GM21447 (cell line): ENCODE data around the gene WWOX.
"Not testable (repeated sequence)": the region's sequence is repeated elsewhere in the genome, so short reads cannot be mapped to it uniquely, and the experiment has no call there.

Experiments used
- ATAC-seq: cut with Tn5 transposase; IDR thresholded peaks from one replicate; pipeline ENCODE4 v1.9.1; 2021; ENCODE audit not compliant: unreplicated experiment

The WWOX gene

GRCh38 chr16:78510496-78510895 is 411.0 kb downstream of the WWOX start:
- ATAC-seq = no peak

- ATAC-seq = no peak
Observed at GRCh38 chr16:78513838-78514237, 414.4 kb downstream of the WWOX start.

GRCh38 chr16:78514888-78515287 is 415.4 kb downstream of the WWOX start:
- not testable (repeated sequence) for ATAC-seq

- no peak for ATAC-seq
Observed at GRCh38 chr16:78515421-78515820, 416.0 kb downstream of the WWOX start.

- no peak for ATAC-seq
Observed at GRCh38 chr16:78516006-78516736, 416.7 kb downstream of the WWOX start.

- ATAC-seq = no peak
Observed at GRCh38 chr16:78519896-78520295, 420.4 kb downstream of the WWOX start.

GRCh38 chr16:78520470-78520869 is 421.0 kb downstream of the WWOX start:
- ATAC-seq = no peak

GRCh38 chr16:78522327-78522726 is 422.9 kb downstream of the WWOX start:
- no peak for ATAC-seq

GRCh38 chr16:78523212-78523985 is 423.9 kb downstream of the WWOX start:
- ATAC-seq = no peak

- no peak for ATAC-seq
Observed at GRCh38 chr16:78524066-78524595, 424.7 kb downstream of the WWOX start.

GRCh38 chr16:78528265-78528664 is 428.8 kb downstream of the WWOX start:
- ATAC-seq = no peak

- ATAC-seq = no peak
Observed at GRCh38 chr16:78529881-78530280, 430.4 kb downstream of the WWOX start.

GRCh38 chr16:78530283-78530682 is 430.8 kb downstream of the WWOX start:
- no peak for ATAC-seq

- no peak for ATAC-seq
Observed at GRCh38 chr16:78535098-78535497, 435.6 kb downstream of the WWOX start.

- ATAC-seq = no peak
Observed at GRCh38 chr16:78537511-78537910, 438.1 kb downstream of the WWOX start.

- no peak for ATAC-seq
Observed at GRCh38 chr16:78538292-78538691, 438.8 kb downstream of the WWOX start.

- no peak for ATAC-seq
Observed at GRCh38 chr16:78538919-78539318, 439.5 kb downstream of the WWOX start.

GRCh38 chr16:78542419-78542818 is 443.0 kb downstream of the WWOX start:
- no peak for ATAC-seq

- ATAC-seq = no peak
Observed at GRCh38 chr16:78543023-78543422, 443.6 kb downstream of the WWOX start.

GRCh38 chr16:78549366-78549765 is 449.9 kb downstream of the WWOX start:
- ATAC-seq = no peak

GRCh38 chr16:78551487-78552085 is 452.1 kb downstream of the WWOX start:
- no peak for ATAC-seq
